GM19397 (cell line): ENCODE results near the gene APBA3.

ENCODE experiments used
- ATAC-seq: cut with Tn5 transposase; IDR thresholded peaks from one replicate; pipeline ENCODE4 v1.9.1; 2021; ENCODE audit warnings: mild to moderate bottlenecking, moderate library complexity; ENCODE audit not compliant: unreplicated experiment

The APBA3 gene

DNA sequence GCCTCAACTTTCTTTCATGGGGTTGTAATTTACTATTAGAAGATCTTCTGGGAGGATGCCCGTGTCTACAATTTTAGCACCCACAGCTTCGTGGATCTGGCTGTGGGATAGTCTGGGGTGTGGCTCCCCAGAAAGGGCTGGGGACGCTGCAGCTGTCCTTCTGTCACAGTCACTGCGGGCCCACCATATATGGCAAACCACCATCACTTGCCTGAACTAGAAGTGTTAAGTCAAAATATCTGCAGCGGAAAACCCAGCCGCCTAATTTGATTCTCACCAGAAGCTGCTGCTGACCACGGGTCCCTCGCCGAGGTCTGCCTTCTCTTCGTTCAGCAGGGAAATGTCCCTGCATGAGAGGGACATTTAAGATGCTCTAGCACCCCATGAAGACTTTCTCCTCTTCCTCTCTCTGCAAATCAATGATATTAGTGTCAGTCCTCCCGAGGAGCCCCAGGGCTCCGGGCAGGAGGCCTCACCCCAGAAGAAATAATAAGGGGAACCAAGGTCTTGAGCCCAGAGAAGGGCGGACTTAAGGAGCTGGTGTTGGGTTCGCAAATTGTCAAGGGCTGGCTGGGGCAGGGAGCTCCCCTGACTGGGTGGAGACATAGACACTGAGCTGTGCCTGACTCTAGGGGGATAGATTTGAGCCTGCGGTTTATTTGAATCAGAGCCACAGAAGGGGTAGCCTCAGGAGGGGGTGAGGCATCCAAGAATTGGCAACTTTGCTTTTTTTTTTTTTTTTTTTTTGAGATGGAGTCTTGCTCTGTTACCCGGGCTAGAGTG is 27.7 kb upstream of the APBA3 start:
- no peak for ATAC-seq

DNA sequence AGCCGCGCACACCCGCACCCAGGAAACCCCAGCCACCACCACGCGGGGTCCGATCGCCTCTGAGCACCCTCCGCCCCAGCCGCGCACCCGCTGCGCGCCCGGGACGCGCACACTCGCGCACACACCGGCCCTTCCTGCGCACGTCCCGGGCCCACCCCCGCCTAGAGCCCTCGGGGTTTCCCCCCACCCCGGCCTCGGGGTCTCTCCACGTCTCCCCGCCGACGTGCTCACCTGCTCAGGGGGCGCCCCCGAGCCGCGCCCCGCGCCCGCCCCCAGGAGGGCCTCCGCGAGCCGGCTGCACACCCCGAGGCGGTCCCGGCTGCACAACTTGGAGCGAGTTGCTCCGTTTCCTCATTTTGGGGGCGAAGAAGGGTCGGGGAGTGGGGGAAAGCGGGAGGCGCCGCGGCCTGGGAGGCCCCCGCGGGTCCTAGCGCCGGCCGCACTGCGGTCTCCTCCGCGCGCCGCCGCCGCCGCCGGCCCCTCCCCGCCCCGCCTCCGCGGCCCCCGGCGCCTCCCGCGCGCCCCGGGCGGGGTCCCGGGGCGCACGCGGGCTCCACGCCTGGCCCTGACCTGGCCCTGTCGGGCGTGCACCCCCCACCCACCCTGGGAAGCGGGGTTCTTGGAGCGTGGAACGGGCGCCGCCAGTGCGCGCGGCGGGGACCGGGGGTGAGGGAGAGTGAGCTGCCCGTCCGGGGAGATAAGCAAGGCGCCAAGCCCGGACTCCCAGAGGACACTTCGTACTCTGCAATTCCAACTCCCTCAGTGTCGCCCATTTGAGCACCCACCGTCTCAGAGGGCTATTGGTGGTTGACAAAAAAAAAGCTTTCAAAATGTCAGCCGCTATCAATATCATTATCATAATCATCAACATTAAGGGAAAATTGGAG is 24.7 kb upstream of the APBA3 start, which contains the start of gene MATK:
Gene MATK (minus strand): TSS at position 444 of the 887 bp plus-strand sequence. CDS start 1,246 bp downstream, outside the sequence.
- no peak for ATAC-seq

DNA sequence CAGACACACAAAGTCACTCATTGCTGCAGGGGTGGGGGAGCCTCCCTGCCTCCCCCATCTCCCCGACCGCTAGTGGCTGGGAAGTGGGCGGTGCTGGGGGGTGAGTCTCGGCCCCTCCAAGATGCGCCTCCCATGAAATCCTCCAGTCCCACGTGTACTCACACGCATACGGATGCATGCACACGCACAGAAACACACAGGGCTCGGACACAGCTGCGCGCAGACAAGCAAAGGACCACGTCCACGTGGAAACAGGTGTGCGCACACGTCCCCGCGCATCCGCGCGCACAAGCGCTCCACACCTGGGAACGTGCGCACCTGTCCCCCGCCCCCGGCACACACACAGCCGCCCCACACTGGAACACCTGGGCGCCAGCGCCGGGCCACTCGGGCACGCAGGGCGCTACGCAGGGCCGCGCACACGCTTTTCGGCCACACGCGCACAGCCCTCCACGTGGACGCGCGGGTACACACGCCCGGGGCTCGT is 24.0 kb upstream of the APBA3 start:
- no peak for ATAC-seq

DNA sequence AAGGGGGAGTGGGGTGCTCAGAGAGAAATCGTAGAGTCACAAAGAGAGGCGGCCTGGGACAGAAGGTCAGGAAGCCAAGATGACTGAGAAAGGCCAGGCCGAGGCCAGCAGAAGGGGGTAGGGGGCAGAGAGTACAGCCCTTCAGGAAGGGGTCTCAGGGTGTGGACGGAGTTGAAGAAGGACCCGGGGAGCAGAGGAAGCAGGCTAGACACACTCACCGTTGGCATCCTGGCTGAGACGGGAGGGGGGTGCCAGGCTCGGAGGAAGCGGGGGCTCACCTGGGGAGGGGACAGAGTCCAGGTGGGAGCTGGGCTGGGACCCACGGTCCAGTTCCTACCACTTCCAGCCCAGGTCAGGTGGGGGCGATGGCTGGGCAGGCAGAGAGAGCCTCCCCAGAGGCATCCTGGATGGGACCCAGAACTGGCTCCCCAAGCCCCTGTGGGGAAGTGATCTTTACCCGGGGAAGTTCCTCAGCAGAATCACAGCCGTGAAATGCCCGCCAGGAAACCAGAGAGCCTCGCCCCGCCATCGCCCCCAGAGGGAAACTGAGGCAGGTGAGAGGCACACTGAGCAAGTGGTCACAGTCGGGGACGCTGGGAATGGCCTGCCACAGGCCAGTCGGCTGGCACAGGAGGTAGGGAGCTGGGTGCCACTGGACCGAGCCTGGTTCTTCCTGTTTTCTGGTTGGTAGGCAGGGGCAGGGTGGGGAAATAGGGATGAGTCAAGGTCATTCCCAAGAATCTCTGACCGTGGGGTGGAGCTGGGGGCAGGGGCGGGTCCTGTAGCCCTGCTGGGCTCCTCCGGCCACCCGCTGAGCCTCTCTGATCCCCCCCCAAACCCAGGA is 23.3 kb upstream of the APBA3 start:
- ATAC-seq: no peak

DNA sequence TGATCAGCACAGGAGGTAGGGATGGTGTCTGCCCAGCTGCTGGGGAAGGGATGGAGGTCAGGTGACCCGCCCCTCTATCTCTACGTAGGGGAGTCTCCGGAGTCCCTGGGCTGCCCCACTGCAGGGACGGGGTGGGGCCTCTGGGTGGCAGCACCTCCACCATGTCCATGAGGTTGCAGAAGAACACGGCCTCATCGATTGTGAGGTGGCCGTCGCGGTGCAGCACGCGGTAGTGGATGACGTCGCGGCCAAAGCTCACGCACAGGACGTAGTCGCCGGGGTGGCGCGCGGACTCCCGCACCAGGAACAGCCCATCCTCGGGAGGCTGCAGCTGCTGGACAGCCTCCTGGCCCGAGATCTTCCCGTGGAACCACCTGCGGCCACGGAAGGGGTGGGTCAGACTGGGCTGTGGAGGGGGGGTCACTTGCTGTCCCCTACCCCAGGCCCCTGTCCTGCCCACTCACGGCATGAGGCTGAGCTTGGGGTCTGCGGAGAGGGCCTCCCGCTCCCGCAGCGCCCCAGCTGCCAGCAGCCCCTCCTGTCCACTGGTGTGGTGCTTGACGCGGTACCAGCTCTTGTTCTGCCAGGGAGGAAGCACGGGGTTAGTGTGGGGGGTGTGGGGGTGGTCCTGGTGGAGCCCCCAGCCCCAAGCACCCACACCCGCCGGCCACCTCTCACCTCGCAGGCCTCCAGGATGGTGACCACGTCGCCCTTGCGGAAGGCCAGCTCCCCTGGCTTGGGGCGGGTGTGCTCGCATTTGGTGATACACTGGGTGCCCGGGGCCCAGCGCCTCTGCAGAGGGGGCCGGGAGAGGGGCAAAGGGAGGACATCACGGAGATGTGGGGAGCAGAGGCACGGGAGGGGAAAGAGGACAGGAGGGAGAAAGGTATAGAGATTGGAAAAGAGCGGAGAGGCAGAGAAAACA is 22.4 kb upstream of the APBA3 start:
- no peak for ATAC-seq

DNA sequence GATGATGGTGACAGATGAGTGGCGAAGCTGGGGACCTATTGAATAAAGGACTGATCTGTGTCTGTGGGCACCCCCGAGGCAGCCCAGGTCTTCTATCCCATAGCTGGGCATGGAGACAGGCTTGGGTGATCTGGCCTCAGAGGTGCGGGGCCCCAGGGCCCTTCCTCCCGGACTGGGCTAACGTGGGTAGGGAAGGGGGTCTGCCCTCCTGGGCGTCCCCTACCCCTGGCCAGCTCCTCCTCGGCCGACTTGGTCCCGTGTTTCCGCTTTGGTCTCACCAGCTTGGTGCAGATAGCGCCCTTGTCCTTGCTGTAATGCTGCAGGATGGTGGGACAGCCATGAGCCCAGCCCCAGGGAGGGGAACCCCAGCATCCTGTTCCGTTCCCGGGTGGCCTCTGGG is 21.4 kb upstream of the APBA3 start:
- ATAC-seq: no peak

DNA sequence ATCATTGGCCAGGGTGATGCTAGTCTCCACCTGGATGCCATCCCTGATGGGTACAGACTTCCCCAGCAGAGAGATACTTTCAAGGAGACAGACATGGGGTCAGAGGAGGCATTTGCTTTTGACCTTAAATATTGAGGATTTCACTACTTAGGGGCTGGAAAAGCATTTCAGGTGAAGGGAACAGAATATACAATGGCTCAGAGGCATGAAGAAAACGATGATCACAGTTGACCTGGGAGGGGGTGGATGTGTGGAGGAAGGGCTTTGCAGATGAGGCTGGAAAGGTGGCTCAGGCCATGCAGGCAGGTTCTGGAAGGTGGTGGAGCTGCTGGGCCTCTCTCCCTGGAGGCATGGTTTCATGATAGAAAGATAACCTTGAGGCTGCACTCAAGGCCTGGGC is 20.8 kb upstream of the APBA3 start:
- no peak for ATAC-seq

DNA sequence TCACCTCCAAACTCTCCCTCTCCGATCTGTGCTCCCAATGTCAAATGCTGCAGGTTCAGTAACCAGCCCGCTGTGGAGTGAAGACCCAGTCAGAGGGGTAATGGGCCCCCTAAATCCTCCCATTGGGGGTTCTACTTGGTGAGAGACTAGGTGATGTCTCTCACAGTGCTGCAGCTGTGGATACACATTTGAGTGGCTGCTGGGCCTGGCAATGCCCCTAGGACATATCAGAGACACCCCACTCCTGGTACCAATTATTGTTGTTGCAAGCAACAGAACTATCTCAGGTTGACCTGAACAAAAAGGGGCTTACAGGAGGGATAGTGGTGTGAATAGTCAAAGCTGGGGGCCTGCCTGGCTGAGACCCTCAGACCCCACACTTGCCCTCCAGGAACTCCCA is 20.1 kb upstream of the APBA3 start:
- no peak for ATAC-seq

DNA sequence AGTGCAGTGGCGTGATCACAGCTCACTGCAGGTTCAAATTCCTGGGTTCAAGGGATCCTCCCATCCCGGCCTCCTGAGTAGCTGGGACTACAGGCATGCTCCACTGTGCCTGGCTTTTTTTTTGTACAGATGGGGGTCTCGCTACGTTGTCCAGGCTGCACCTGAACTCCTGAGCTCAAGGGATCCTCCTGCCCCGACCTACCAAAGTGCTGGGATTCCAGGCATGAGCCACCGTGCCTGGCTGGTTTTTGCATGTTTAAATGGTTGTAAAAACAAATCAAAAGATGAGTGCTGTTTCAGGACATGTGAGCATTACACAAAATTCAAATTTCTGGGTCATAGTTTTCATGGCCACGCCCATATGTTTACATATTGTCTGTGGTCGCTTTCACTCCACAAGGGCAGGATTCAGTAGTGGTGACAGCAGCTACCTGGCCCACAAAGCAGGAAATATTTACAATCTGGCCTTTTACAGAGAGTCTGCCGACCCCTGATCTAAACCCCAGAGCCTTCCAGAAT is 19.4 kb upstream of the APBA3 start:
- ATAC-seq: no peak

DNA sequence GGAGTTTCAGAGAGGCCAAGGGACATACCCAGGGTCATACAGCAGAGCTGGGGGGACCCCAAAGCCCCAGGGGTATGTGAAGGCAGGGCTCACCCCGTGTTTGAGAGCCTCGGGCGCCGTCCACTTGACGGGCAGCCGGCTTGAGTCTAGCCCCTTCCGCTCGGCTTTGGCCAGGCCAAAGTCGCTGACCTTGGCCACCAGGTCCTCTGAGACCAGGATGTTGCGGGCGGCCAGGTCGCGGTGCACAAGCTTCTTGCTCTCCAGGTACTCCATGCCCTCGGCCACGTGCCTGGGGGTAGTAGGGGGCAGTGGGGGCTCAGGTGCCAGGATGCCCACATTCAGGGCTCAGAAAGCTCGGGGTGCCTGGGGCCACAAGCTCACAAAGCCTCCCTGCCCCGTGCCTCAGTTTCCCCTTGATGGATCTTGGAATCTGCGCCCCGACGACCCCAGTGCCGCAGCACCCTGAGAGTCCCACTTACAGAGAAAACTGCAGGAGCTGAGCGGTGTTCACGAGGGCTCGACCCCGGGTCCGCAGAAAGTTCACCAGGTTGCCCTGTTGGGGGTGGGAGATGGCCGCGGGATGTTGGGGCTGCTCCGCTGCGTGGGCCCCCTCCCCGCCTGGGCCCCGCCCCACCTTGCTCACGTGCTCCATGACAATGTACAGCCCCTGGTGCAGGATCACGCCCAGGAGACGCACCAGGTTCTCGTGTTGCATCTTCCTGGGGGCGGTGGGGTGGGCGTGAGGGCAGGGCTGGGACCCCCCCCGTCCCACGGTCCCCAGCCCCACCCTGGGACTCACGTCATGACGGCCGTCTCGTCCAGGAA is 17.6 kb upstream of the APBA3 start:
- ATAC-seq: no peak

DNA sequence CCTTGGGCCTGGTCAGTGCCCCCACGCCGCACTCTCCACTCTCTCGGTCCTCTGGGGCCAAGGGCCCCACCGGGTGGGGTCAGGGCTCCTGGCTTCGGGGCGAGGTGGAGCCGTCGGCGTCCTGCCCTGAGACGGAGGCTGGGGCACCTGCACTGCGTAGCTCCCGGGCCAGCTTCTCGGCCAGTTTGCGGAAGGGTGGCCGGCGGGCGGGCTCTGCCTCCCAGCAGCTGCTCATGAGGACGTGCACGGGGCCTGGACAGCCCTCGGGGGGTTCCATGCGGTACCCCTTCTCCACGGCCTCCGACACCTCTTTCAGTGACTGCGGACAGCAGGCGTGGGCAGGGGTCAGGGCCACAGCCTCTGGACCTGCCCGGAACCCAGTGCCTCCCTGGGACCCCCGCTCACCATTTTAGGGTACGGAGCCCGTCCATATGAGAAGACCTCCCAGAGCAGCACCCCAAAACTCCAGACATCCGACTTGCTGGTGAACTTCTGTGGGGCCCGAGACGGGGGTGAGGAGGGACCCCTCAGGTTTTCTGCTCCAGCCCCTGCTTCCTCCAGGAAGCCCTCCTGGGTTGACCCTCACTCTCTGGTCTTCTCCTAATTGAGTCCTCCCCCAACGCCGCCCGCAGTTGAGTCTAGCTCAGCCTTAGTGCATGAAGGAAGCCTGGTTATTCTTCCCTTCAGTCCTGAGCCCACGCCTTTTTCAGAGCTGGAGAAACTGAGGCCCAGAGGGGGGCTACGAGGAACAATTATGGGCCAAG is 16.8 kb upstream of the APBA3 start:
- no peak for ATAC-seq

DNA sequence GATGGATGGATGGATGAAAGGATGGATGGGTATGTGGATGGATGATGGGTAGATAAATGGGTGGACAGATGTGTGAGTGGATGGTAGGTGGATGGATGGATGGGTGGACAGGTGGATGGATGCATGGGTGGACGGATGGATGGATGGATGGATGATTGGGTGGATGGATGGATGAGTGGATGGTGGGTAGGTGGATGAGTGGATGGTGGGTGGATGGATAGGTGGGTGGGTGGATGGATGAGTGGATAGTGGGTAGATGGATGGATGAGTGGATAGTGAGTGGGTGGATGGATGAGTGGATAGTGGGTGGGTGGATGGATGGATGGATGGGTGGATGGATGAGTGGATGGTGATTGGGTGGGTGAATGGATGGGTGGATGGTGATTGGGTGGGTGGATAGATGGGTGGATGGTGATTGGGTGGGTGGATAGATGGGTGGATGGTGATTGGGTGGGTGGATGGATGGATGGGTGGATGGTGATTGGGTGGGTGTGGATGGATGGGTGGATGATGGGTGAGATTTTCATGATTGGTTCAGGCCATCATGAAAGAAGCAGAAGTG is 15.1 kb upstream of the APBA3 start:
- no peak for ATAC-seq

DNA sequence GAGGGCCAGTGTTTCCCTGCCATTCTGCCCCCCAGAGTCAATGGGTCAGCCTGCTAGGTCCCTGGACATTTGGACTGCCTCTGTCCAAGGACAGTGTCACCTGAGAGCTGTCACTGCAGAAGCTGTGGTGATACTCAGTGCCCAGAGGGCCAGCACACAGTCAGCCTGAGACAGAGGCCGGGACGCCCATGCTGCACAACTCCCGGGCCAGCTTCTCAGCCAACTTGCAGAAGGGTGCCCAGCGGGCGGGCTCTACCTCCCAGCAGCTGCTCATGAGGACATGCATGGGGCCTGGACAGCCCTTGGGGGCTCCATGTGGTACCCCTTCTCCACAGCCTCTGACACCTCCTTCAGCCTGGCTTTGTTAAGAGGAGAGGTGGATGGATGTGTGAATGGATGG is 14.3 kb upstream of the APBA3 start:
- no peak for ATAC-seq

DNA sequence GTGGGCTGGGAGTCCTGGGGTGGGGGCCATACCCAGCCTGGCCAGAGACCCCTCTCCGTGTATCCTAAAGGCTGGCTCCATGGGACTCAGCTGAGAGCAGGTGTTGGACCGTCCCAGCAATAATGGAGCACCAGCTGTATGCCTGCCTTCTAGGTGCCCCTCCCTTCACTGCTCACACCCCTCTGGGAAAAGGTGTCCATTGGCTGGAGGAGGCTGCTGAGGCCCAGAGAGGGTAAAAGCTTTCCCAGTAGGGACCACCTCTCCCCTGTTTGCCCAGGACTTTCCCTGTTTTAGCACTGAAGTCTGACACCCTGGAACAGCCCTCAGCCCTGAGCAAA is 13.9 kb upstream of the APBA3 start:
- no peak for ATAC-seq

DNA sequence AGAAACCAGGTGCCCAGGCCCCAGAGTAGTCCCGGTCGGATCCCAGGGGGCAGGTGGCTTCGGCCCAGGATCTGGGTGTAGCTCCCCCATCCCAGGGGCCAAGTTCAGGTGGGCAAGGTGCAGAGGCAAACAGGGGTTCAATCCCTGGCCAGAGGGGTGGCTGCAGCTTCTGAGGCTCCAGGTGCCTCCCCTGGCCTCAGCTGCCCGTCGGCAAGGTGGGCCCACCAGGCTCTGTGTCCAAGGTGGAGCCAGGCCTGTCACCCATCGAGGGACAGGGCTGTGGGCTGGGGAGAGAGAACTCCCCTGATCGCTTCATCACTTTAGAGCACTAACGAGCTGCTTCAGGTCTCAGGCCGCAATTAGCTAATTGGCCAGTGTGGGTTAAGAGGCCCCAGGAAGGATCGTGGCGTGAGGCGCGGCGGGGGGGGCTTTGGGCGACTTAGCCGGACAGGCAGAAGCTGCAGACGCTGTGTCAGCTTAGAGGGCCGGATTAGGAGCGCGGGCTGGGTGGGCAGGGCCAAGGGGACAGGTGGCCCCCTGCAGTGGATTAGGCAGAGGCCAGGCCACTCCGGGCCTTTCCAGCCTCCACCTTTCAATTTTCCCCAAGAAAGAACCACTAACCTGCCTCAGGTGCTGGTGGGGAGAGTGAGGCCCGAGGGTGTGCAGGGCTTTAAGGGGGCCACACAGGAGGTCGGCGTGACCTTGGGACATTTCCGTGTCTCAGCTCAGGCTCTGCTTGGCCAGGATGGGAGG is 13.3 kb upstream of the APBA3 start:
- no peak for ATAC-seq

DNA sequence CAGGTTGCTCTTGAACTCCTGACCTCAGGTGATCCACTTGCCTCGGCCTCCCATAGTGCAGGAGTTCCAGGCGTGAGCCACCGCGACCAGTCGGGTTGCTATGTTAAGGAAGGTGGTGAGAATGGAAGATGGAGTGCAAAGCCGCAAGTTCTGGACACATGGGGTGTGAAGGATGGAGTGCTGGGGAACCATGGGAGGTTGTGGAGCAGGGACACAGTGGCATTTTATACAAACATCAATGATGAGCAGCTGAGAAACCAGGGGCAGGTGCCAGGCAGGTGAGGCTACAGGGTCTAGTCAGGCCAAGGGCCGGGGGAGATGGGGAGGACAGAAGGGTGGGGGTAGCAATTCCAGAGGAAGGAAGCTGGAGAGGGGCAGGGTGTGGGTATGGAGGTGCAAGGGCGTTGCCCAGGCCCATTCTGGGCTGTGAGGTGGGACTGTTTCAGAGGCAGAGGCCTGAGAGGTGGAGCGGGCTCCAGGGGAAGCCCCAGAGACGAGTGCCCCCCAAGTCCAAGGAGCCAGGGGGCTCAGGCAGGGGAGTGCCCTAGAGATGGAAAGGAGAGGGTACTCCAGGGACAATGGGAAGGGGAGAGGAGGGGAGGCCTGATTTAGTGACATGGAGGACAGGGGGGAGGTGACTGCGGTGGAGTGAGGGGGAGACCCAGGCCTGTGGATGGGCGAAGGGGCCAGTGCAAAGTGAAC is 12.5 kb upstream of the APBA3 start:
- no peak for ATAC-seq
